Activated T-helper 1 cell treated with anti-CD3 and anti-CD28 coated beads, Interleukin-12 subunit alpha, Interleukin-12 subunit beta, Interleukin-2, Interleukin-4 antibody, amounts not matched to agents 30 ng/mL and 10 ng/mL and 1 ng/mL, durations not matched to agents 14 hours and 24 hours and 36 hours (primary cell): Measurements from ENCODE around the gene PTGIR. TPM values are rescaled to one million over a fixed set of nuclear protein-coding genes. Genes with fewer than 3 reads are reported as not detected.
"Not testable (repeated sequence)": the region's sequence is repeated elsewhere in the genome, so short reads cannot be mapped to it uniquely, and the experiment has no call there.

Experiments used
- DNase-seq: peaks from one replicate; pipeline ENCODE4 v3.0.0; 2021; ENCODE audit warnings: low spot score
- H3K27ac Mint-ChIP-seq: one replicate; pipeline ENCODE4 v1.8.0; 2021; ENCODE audit warnings: mild to moderate bottlenecking, mixed read lengths
- H3K27me3 Mint-ChIP-seq: one replicate; pipeline ENCODE4 v1.8.0; 2022; ENCODE audit warnings: mild to moderate bottlenecking, moderate library complexity, mixed read lengths; ENCODE audit not compliant: insufficient read depth
- H3K36me3 Mint-ChIP-seq: one replicate; pipeline ENCODE4 v1.8.0; 2021; ENCODE audit warnings: low read depth, mixed read lengths
- H3K4me1 Mint-ChIP-seq: one replicate; pipeline ENCODE4 v1.8.0; 2021; ENCODE audit warnings: low read depth, mixed read lengths
- H3K4me3 Mint-ChIP-seq: one replicate; pipeline ENCODE4 v1.8.0; 2021; ENCODE audit warnings: mild to moderate bottlenecking, moderate library complexity, mixed read lengths
- H3K9me3 Mint-ChIP-seq: one replicate; pipeline ENCODE4 v1.8.0; 2021; ENCODE audit warnings: mixed read lengths
- intact Hi-C: fragments of 100-400 bp; cut with micrococcal nuclease; formaldehyde crosslinking; loops from one replicate; pipeline ENCODE4 v1.15.1; 2024
- total RNA-seq: library from RNA; stranded (reverse); gene quantifications from 2 replicates; pipeline ENCODE4 v1.2.3, GENCODE V29; 2022

PTGIR gene
- total RNA-seq, 1 donor from 2014 or later = 217 TPM

DNA sequence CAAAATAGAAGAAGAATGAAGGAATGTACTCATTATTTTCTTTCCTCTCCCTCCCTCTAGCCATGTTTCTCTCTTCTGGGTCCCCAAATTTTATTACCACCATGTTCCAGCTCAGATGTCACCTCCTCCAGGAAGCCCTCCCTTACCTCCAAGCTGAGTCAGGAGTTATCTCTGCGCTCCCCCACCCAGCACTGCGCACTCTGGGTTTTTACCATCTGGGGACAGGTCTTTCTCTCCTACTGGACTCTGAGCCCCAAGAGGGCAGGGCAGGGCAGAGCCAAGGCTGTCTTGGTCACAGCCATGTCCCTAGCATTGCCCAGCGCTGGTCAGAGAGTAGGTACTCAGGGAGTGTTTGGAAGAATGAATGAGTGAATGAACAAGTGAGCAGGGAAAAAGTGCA lies 8.2 kb upstream of the PTGIR start:
- intact Hi-C loops = no loop called here
- no peaks in the 10 kb centered on the region for H3K9me3 Mint-ChIP-seq
- H3K4me1 Mint-ChIP-seq = peaks cover 11% of the 10 kb centered on the region
- no peak for DNase-seq
- H3K27me3 Mint-ChIP-seq = peaks cover 2% of the 10 kb centered on the region
- H3K4me3 Mint-ChIP-seq = peak overlapping the region; percentile 85
- peak overlapping the region; percentile 56 for H3K27ac Mint-ChIP-seq
- H3K36me3 Mint-ChIP-seq = peaks cover 4% of the 10 kb centered on the region

DNA sequence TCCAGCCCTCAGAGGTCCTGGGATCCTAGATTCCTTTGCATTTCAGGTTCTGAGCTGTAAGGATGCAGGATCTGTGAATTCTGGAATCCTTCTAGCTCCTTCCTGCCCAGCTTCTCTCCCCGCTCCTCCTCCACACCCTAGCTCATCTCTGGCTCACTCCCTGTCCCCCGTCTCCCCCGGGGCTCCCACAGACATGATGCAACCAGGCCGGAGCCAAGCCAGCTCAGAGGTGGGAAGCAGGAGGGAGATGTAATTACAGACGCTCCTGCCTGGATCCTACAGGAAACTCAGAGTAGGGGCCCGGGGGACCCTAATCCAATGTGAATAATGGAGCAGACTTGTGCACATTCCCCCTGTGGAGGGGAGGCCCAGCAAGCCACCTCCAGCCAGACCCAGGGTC lies 6.6 kb upstream of the PTGIR start:
- H3K9me3 Mint-ChIP-seq = no peaks in the 10 kb centered on the region
- intact Hi-C loops = no loop called here
- peaks cover 4% of the 10 kb centered on the region for H3K36me3 Mint-ChIP-seq
- peaks cover 2% of the 10 kb centered on the region for H3K27me3 Mint-ChIP-seq
- peaks cover 11% of the 10 kb centered on the region for H3K4me1 Mint-ChIP-seq
- no peak overlapping the region for H3K4me3 Mint-ChIP-seq
- no peak overlapping the region for H3K27ac Mint-ChIP-seq
- DNase-seq = no peak

DNA sequence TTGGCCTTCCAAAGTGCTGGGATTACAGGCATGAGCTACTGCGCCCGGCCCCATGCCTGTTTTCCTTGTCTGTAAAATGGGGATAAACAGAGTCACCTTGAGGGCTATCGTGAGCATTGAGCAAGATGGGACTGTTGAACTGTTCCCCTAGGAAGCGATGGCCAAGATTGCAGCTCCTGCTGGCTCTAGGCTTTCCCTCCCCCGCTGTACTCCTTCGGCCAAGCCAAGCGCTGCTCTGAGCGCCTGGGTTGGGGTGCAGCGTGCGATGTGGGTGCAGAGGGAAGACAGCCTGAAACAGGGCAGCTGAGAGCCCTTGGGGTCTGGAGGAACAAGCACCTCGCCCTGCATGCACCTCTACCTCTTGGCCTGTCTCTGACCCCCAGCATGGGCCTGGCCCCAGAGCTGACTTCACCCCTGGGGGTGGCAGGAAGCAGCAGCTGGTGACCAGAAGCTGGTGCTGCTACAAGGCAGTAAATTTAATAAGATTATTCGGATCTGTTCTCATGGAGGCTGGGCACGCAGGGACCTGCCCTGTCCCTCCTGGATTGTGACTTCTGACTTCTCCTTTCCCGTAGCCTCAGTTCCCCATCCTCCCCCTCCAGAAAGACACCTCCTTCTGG lies 5.8 kb upstream of the PTGIR start:
- Mint-ChIP-seq H3K4me3 (no peak overlapping the region), H3K4me1 (peaks cover 11% of the 10 kb centered on the region), H3K27ac (no peak overlapping the region), H3K36me3 (peaks cover 4% of the 10 kb centered on the region), H3K9me3 (no peaks in the 10 kb centered on the region), H3K27me3 (peaks cover 2% of the 10 kb centered on the region)
- no peak for DNase-seq
- intact Hi-C loops = no loop called here

DNA sequence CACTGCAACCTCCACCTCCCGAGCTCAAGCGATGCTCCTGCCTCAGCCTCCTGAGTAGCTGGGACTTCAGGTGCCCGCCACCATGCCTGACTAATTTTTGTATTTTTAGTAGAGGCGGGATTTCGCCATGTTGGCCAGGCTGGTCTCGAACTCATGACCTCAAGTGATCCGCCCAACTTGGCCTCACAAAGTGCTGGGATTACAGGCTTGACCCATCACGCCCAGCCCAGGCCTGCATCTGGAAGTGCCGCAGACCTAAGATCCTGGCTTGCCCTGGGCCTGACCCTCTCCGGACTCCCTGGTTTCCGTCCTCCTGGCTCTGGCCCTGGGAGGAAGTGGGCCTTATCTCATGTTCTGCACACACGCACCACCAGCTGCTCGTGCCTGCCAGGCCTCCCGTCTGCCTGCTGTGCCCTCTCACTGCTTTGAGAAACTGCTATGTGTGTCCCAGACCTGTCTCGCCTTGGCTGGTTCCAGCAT lies 4.7 kb upstream of the PTGIR start:
- Mint-ChIP-seq H3K9me3 (no peaks in the 10 kb centered on the region), H3K27me3 (peaks cover 2% of the 10 kb centered on the region), H3K4me3 (no peak overlapping the region), H3K4me1 (peaks cover 21% of the 10 kb centered on the region), H3K36me3 (peaks cover 11% of the 10 kb centered on the region), H3K27ac (peak overlapping the region; percentile 62)
- intact Hi-C loops = no loop called here
- no peak for DNase-seq

DNA sequence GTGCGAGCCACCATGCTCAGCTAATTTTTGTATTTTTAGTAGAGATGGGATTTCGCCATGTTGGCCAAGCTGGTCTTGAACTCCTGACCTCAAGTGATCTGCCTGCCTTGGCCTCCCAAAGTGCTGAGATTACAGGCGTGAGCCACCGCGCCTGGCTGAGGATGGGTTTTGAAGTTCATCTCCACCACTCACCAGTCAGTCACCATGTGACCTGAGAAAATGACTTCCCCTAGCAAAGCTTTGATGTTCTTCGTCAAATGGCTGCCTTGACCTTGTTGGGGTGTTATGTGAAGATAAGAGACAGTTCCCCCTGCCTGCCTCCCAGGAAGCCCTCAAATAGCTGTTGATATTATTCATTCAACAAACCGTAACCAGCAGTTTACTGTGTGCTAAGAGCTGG lies 4.1 kb upstream of the PTGIR start:
- Mint-ChIP-seq H3K4me1 (peaks cover 25% of the 10 kb centered on the region), H3K36me3 (peaks cover 14% of the 10 kb centered on the region)
- DNase-seq, H3K4me3 Mint-ChIP-seq, intact Hi-C loops, H3K9me3 Mint-ChIP-seq, H3K27ac Mint-ChIP-seq, H3K27me3 Mint-ChIP-seq: not testable (repeated sequence)

DNA sequence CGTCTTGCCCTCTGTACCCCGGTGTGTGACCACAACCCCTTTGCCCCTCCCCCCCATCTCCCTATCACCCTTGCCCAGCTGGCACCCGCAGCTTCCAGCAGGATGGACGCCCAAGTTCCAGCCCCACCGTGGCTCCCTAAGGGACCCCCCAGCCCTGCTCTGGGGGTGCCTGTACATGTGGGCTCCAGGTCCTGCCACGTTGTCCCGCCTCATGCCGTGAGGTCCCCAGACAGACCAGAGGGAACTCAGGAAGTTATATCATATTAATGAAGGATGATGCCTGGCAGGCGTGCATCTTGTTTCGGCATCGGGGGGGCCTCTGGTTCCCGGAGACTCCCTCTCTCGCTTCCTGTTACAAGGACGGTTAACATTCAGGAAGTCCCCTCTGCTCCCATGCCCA lies 1.6 kb upstream of the PTGIR start:
- Mint-ChIP-seq H3K27me3 (no peaks in the 10 kb centered on the region), H3K27ac (peak overlapping the region; percentile 5), H3K9me3 (no peaks in the 10 kb centered on the region), H3K4me1 (peaks cover 26% of the 10 kb centered on the region), H3K4me3 (no peak overlapping the region), H3K36me3 (peaks cover 24% of the 10 kb centered on the region)
- no peak for DNase-seq
- intact Hi-C loops = no loop called here

DNA sequence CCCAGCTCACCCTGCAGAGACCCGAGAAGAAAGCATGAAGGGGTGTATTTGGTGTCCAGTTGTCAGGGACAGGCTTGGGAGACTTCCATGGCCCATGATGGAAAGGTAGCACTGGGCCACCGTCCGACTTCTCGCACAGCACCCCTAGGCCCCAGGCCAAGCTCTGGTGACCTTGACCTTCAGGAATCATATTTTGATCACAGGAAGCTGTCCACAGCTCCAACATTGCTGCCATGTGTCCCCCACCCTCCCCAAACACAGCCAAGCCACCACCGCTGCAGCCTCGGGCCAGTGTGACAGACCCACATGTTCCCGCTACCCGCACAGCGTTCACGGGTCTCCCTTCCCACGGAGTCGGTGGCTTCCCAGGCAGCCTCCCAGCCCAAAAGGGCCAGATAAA lies 842 bp upstream of the PTGIR start:
- Mint-ChIP-seq H3K4me3 (peak overlapping the region; percentile 96), H3K27ac (peak overlapping the region; percentile 98), H3K27me3 (no peaks in the 10 kb centered on the region), H3K36me3 (peaks cover 30% of the 10 kb centered on the region), H3K4me1 (peaks cover 33% of the 10 kb centered on the region), H3K9me3 (no peaks in the 10 kb centered on the region)
- intact Hi-C loops = loop anchor here (1.0 kb wide), 1 partner anchor 9 kb away; no protein-coding TSS in a partner anchor
- DNase-seq = no peak

DNA sequence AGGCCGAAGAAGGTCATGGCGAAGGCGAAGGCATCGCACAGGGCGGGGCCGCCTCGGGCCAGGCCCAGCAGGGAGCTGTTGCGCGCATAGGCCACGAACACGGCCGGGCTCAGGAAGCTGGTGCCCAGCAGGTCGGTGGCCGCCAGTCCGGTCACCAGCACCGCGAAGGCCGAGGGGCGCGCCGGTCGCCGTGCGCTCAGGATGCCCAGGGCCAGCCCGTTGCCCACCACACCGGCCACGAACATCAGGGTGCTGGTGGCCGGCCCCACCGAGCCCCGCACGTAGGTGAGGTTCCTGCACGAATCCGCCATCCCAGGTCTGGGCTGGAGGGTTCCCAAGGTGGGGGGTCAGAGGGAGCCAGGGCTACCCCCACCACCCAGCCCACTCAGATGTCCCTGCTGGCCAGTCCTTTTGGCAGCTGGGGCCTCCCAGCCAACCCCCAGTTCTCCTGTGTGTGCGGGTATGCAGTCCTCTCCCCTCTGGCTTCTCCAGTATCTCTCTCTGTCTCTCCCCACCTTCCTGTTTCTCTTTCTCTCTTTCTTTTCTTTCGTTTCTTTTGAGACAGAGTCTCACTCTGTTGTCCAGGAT lies 880 bp downstream of the PTGIR start:
- Mint-ChIP-seq H3K4me3 (peak overlapping the region; percentile 96), H3K4me1 (peaks cover 50% of the 10 kb centered on the region), H3K9me3 (no peaks in the 10 kb centered on the region), H3K36me3 (peaks cover 43% of the 10 kb centered on the region), H3K27me3 (no peaks in the 10 kb centered on the region), H3K27ac (peak overlapping the region; percentile 98)
- no peak for DNase-seq
- intact Hi-C loops = no loop called here

DNA sequence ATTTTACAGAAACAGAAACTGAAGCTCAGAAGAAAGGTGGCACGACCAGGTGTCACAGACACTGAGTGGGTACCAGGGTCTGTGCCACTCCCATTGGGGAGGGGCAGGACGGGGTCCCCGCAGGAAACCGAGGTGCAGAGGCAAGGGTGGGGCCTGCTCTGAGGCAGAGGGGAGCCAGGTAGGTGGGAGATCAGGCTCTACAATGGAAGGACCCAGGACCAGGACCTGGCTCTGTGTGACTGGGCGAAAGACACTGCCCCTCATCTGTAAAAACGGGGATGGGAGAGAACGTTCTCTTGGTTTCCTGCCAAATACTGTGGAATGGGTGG lies 2.8 kb downstream of the PTGIR start:
- H3K27ac Mint-ChIP-seq = peak overlapping the region; percentile 89
- intact Hi-C loops = no loop called here
- H3K9me3 Mint-ChIP-seq = no peaks in the 10 kb centered on the region
- H3K4me1 Mint-ChIP-seq = peaks cover 62% of the 10 kb centered on the region
- DNase-seq = no peak
- no peaks in the 10 kb centered on the region for H3K27me3 Mint-ChIP-seq
- H3K36me3 Mint-ChIP-seq = peaks cover 43% of the 10 kb centered on the region
- H3K4me3 Mint-ChIP-seq = peak overlapping the region; percentile 94

DNA sequence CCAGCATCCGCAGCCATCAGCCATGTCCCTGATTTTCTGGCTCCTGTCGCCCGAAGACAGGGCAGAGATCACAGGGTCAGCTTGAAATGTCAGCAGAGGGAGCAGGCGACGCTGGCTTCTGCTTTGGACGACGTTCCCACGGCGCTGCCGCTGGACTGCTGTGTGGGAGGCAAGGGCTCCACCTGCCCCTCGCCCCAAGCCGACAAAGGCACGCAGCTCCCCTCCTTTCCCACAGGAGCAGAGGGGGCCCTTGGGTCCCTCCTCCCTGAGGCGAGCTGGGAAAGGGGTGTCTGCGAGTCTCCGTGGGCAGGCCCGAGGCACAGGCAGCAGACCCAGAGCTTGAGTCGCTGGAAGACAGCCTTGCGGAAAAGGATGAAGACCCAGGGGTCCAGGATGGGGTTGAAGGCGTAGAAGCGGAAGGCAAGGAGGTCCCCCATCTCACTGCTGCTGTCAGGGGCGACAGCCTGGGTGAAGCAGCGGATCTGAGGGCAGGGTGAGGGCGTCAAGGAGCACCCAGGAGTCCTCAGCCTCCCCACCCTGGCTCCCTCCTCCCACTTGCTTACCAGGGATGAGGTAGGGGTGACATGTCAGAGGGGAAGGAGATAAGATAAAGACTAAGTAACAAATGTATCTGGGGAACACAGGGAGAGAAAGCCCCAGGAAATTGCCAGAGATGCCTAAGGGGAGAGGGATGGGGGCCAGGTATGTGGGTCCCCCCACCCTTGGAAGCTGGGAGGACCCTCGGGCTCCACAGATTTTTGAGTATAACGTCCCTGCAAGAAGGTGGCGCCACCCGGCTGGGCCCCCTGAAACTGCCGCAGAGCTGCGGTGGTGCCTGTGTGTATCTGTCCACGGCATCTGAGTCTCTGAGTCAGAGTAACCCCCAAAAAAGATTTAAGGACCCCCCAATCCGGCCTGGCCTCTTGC lies 3.4 kb downstream of the PTGIR start:
- intact Hi-C loops = no loop called here
- H3K36me3 Mint-ChIP-seq = peaks cover 47% of the 10 kb centered on the region
- peaks cover 69% of the 10 kb centered on the region for H3K4me1 Mint-ChIP-seq
- peak overlapping the region; percentile 97 for H3K27ac Mint-ChIP-seq
- H3K9me3 Mint-ChIP-seq = no peaks in the 10 kb centered on the region
- DNase-seq = no peak
- H3K4me3 Mint-ChIP-seq = peak overlapping the region; percentile 94
- H3K27me3 Mint-ChIP-seq = no peaks in the 10 kb centered on the region

DNA sequence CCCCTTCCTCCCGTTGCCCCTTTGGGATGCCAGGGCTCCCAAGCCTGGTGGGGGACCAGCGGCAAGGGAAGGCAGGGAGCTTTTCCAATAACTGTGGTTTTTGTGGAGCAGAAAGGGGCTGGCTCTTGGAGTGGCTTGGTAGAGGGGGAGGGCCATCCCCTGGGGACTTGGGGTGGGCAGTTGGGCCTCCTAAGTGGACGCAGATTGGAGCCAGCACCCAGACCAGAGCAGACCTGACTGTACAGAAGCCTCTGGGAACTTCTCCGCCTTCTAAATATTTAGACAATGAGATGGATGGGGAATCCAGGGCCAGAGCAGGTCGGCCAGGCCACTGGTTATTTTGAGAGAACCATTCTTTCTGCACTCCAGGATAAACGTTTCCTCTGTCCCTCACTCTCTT lies 4.2 kb downstream of the PTGIR start:
- Mint-ChIP-seq H3K36me3 (peaks cover 47% of the 10 kb centered on the region), H3K4me3 (peak overlapping the region; percentile 94)
- intact Hi-C loops = loop anchor here (1.0 kb wide), 2 partner anchors 8 to 14 kb away; no protein-coding TSS in a partner anchor

DNA sequence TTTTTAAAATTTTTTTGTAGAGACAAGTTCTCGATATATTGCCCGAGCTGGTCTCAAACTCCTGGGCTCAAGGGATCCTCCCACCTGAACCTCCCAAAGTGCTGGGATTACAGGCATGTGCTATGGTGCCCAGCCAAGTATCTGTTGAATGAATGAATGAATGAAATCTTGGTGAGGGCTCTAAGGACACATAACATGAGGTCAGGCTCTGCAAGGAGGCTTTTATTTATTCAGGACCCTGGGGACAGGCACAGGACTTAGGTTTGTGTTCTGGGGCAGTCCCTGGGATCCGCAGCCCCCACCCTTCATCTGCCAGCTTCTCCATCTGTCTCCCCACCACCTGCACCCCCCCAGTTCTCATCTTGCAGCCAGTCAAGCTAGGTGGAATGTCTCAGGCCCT lies 4.6 kb downstream of the PTGIR start:
- DNase-seq = no peak
- peak overlapping the region; percentile 97 for H3K27ac Mint-ChIP-seq
- H3K4me1 Mint-ChIP-seq = peaks cover 73% of the 10 kb centered on the region
- no peaks in the 10 kb centered on the region for H3K9me3 Mint-ChIP-seq
- intact Hi-C loops = loop anchor here (1.0 kb wide), 2 partner anchors 8 to 14 kb away; no protein-coding TSS in a partner anchor
- peaks cover 47% of the 10 kb centered on the region for H3K36me3 Mint-ChIP-seq
- no peaks in the 10 kb centered on the region for H3K27me3 Mint-ChIP-seq
- H3K4me3 Mint-ChIP-seq = peak overlapping the region; percentile 94

More for the DNA sequence above, 4.2 kb downstream of the PTGIR start:
- Mint-ChIP-seq H3K27me3 (no peaks in the 10 kb centered on the region), H3K4me1 (peaks cover 76% of the 10 kb centered on the region), H3K27ac (peak overlapping the region; percentile 97), H3K9me3 (no peaks in the 10 kb centered on the region)
- no peak for DNase-seq
